Femur (tissue), 1 donor: ENCODE measurements around the gene PARD6B.
"Not testable (repeated sequence)": the region's sequence is repeated elsewhere in the genome, so short reads cannot be mapped to it uniquely, and the experiment has no call there.

Source experiments
- DNase-seq: peaks from one replicate; pipeline ENCODE4 v3.0.0-alpha.2; 2017

Gene PARD6B

GRCh38 chr20:50731055-50731929 is at the start of gene PARD6B:
TSS of gene PARD6B (plus strand) at chr20:50731580. CDS start at chr20:50731787, 207 bp downstream.
- DNase-seq = peak; percentile 96

- DNase-seq = no peak
Measured at GRCh38 chr20:50682065-50682464, 49.3 kb upstream of the PARD6B start.

GRCh38 chr20:50682947-50683530 is 48.3 kb upstream of the PARD6B start:
- DNase-seq = no peak

GRCh38 chr20:50683570-50683969 is 47.8 kb upstream of the PARD6B start:
- no peak for DNase-seq

GRCh38 chr20:50686821-50687220 is 44.6 kb upstream of the PARD6B start:
- DNase-seq = peak; percentile 85

- DNase-seq = no peak
Measured at GRCh38 chr20:50688256-50688975, 43.0 kb upstream of the PARD6B start.

- no peak for DNase-seq
Measured at GRCh38 chr20:50689864-50690649, 41.3 kb upstream of the PARD6B start.

GRCh38 chr20:50690650-50691572 is 40.5 kb upstream of the PARD6B start, which contains the start of gene RIPOR3:
TSS of gene RIPOR3 (minus strand) at chr20:50691542. CDS start at chr20:50691128, 414 bp downstream.
- DNase-seq = no peak

- peak; percentile 58 for DNase-seq
Measured at GRCh38 chr20:50691573-50692551, 39.5 kb upstream of the PARD6B start.

GRCh38 chr20:50692552-50692933 is 38.8 kb upstream of the PARD6B start:
- no peak for DNase-seq

- no peak for DNase-seq
Measured at GRCh38 chr20:50693001-50693400, 38.4 kb upstream of the PARD6B start.

- no peak for DNase-seq
Measured at GRCh38 chr20:50694379-50695134, 36.8 kb upstream of the PARD6B start.

GRCh38 chr20:50695135-50695872 is 36.1 kb upstream of the PARD6B start:
- DNase-seq = peak; percentile 77

- DNase-seq = not testable (repeated sequence)
Measured at GRCh38 chr20:50698255-50698654, 33.1 kb upstream of the PARD6B start.

GRCh38 chr20:50699688-50700087 is 31.7 kb upstream of the PARD6B start:
- DNase-seq = no peak

- DNase-seq = no peak
Measured at GRCh38 chr20:50701041-50701963, 30.1 kb upstream of the PARD6B start.

- not testable (repeated sequence) for DNase-seq
Measured at GRCh38 chr20:50703651-50704438, 27.5 kb upstream of the PARD6B start.
